Endothelial cell of umbilical vein (primary cell): ENCODE measurements around the gene SEC14L1. TPM values are rescaled to one million over a fixed set of nuclear protein-coding genes. Genes with fewer than 3 reads are reported as not detected.
A peak's percentile ranks its signal among the peaks of the same experiment; 100 is the strongest.

ENCODE experiments used
- BruUV-seq: library from RNA; stranded (reverse); fragments of 400-500 nt; replicated peaks from 2 replicates; lab custom pipeline; 2021; lab: Mats Ljungman, UMichigan
- CTCF ChIA-PET: fragments of 300-600, 350-600 bp; sonication (Branson Sonifier 250); formaldehyde crosslinking; loops from one replicate; lab custom pipeline; 2021; ENCODE audit warnings: antibody characterized with exemption, inconsistent platforms; lab: Charles Lee
- POLR2A ChIA-PET: fragments of 300-600, 350-600 bp; sonication (Branson Sonifier 250); formaldehyde crosslinking; loops from one replicate; lab custom pipeline; 2021; ENCODE audit warnings: antibody characterized with exemption, inconsistent platforms; lab: Charles Lee
- DNase-seq: peaks from one replicate; pipeline ENCODE4 v3.0.0-alpha.2; 2011; ENCODE audit warnings: low read depth, low spot score
- FAIRE-seq: peaks from 2 replicates; lab custom pipeline; 2011; peaks lifted over from hg19 to GRCh38; lab: Jason Lieb, UNC
- H2AFZ ChIP-seq: 2 replicates; pipeline ENCODE4 v1.6.0; 2012; ENCODE audit warnings: low read depth, low read length, control low read depth, inconsistent platforms
- H3K27ac ChIP-seq: 2 replicates; pipeline ENCODE4 v1.5.1; 2011; ENCODE audit warnings: low read depth, mild to moderate bottlenecking, control low read depth, low read length, moderate library complexity; ENCODE audit not compliant: insufficient read depth
- H3K27me3 ChIP-seq, 2 experiments: 2 replicates each; pipeline versions ENCODE4 v1.6.0 to v1.6.1; 2011; ENCODE audit warnings: low read length in 2 of 2, mixed read lengths in 1 of 2; ENCODE audit not compliant: control insufficient read depth in 2 of 2, insufficient read depth in 2 of 2
- H3K36me3 ChIP-seq, 2 experiments: 2 replicates in 1 of 2; 3 replicates in 1 of 2; pipeline ENCODE4 v1.5.1; 2011; ENCODE audit warnings: low read length in 2 of 2, mild to moderate bottlenecking in 1 of 2, moderate library complexity in 1 of 2; ENCODE audit not compliant: control insufficient read depth in 2 of 2, insufficient read depth in 2 of 2; ENCODE audit errors: extremely low read depth in 1 of 2
- H3K4me1 ChIP-seq: 3 replicates; pipeline ENCODE4 v1.5.1; 2011; ENCODE audit warnings: mild to moderate bottlenecking, low read length; ENCODE audit not compliant: control insufficient read depth, insufficient read depth; ENCODE audit errors: extremely low read depth
- H3K4me2 ChIP-seq: 2 replicates; pipeline ENCODE4 v1.6.1; 2011; ENCODE audit warnings: low read length, control low read depth, mixed read lengths; ENCODE audit not compliant: insufficient read depth
- H3K4me3 ChIP-seq, 3 experiments: fragments of 200-600 bp in 1 of 3; sonication (generic), shearing (Covaris generic) in 1 of 3; replicated peaks in 1 of 3; 2 replicates each; pipeline ENCODE4 v1.5.1; 2011 to 2016; ENCODE audit warnings: control low read depth in 3 of 3, low read length in 3 of 3, mild to moderate bottlenecking in 2 of 3, inconsistent platforms in 1 of 3, low read depth in 1 of 3, moderate library complexity in 1 of 3; ENCODE audit not compliant: insufficient read depth in 1 of 3
- H3K79me2 ChIP-seq: 2 replicates; pipeline ENCODE4 v1.6.0; 2012; ENCODE audit warnings: low read length, inconsistent platforms; ENCODE audit not compliant: control insufficient read depth, insufficient read depth
- H3K9ac ChIP-seq: replicated peaks from 2 replicates; pipeline ENCODE3; 2011; ENCODE audit warnings: low read length, control low read depth; ENCODE audit not compliant: insufficient read depth; ENCODE audit errors: extremely low read depth
- H3K9me1 ChIP-seq: replicated peaks from 3 replicates; pipeline ENCODE4 v1.6.0; 2011; ENCODE audit warnings: mild to moderate bottlenecking, low read length; ENCODE audit not compliant: control insufficient read depth, insufficient read depth; ENCODE audit errors: extremely low read depth
- H3K9me3 ChIP-seq: replicated peaks from 2 replicates; pipeline ENCODE4 v1.5.1; 2012; ENCODE audit warnings: low read length, inconsistent platforms; ENCODE audit not compliant: control insufficient read depth, insufficient read depth
- H4K20me1 ChIP-seq: replicated peaks from 2 replicates; pipeline ENCODE3; 2011; ENCODE audit warnings: mild to moderate bottlenecking, low read length; ENCODE audit not compliant: control insufficient read depth, insufficient read depth; ENCODE audit errors: extremely low read depth
- EZH2 ChIP-seq: IDR thresholded peaks from 2 replicates; pipeline ENCODE4 v1.6.1; 2012; ENCODE audit warnings: borderline replicate concordance, low read depth, mild to moderate bottlenecking, moderate library complexity, low read length, inconsistent platforms; ENCODE audit not compliant: severe bottlenecking
- FOS ChIP-seq: IDR thresholded peaks from 2 replicates; pipeline ENCODE4 v1.6.1; 2011; ENCODE audit warnings: mild to moderate bottlenecking, low read length, moderate library complexity, borderline replicate concordance; ENCODE audit not compliant: insufficient read depth
- GATA2 ChIP-seq: IDR thresholded peaks from 2 replicates; pipeline ENCODE4 v1.7.0; 2011; ENCODE audit warnings: low read depth, mild to moderate bottlenecking, moderate library complexity, mixed read lengths, low read length; ENCODE audit not compliant: insufficient read length, insufficient read depth
- JUN ChIP-seq: IDR thresholded peaks from 2 replicates; pipeline ENCODE4 v1.6.1; 2011; ENCODE audit warnings: borderline replicate concordance, low read depth; ENCODE audit not compliant: insufficient read length, insufficient read depth
- MYC ChIP-seq: IDR thresholded peaks from one replicate; pipeline ENCODE4 v1.6.1; 2011; ENCODE audit warnings: mild to moderate bottlenecking, low read depth, low read length
- POLR2A ChIP-seq: IDR thresholded peaks from 2 replicates; pipeline ENCODE4 v1.6.1; 2012; ENCODE audit warnings: low read depth, mild to moderate bottlenecking, control low read depth, low read length
- POLR2AphosphoS5 ChIP-seq: IDR thresholded peaks from 2 replicates; pipeline ENCODE4 v1.6.1; 2012; ENCODE audit warnings: low read depth, mild to moderate bottlenecking, control low read depth, low read length, moderate library complexity; ENCODE audit not compliant: insufficient read depth
- dilution Hi-C: fragments of 300-500 bp; cut with MboI; formaldehyde crosslinking; loops from one replicate; pipeline ENCODE4 v1.15.0; 2019; ENCODE audit warnings: low sequenced_read_pairs; ENCODE audit not compliant: extremely low pct_ligation_motif_present
- intact Hi-C: fragments of 100-400 bp; cut with micrococcal nuclease; formaldehyde crosslinking; loops from one replicate; pipeline ENCODE4 v1.10.0; 2022
- polyA plus RNA-seq, 4 experiments: library from polyadenylated mRNA; depleted of rRNA in 3 of 4; stranded (reverse) in 3 of 4; unstranded in 1 of 4; fragments of >200 nt; gene quantifications; 2 replicates each; pipeline versions ENCODE4 v1.2.1 to v1.2.3, GENCODE V29; 2011 to 2012; ENCODE audit warnings: missing spikeins in 1 of 4
- total RNA-seq: library from RNA; stranded (reverse); gene quantifications from 2 replicates; pipeline ENCODE4 v1.2.3, GENCODE V29; 2021
- TF ChIP-seq, protein P1 (sequence below), 2 donors: IDR thresholded peaks; 1 replicate in 1 of 2; 2 replicates in 1 of 2; pipeline ENCODE4 v1.5.1; 2011; ENCODE audit warnings: low read length in 2 of 2, mild to moderate bottlenecking in 2 of 2, moderate library complexity in 2 of 2, control low read depth in 1 of 2, inconsistent platforms in 1 of 2, low read depth in 1 of 2; ENCODE audit not compliant: insufficient read depth in 1 of 2; ENCODE audit errors: extremely low read depth in 1 of 2
- TF ChIP-seq, protein P2 (sequence below): IDR thresholded peaks from 2 replicates; pipeline ENCODE4 v1.6.1; 2011; ENCODE audit not compliant: insufficient read depth, insufficient read length

Gene SEC14L1
- total and polyA plus RNA-seq, 2 donors (not counting 3 experiments of a cell fraction or from before 2014, with no cell fraction given), result 215 to 631 TPM

DNA sequence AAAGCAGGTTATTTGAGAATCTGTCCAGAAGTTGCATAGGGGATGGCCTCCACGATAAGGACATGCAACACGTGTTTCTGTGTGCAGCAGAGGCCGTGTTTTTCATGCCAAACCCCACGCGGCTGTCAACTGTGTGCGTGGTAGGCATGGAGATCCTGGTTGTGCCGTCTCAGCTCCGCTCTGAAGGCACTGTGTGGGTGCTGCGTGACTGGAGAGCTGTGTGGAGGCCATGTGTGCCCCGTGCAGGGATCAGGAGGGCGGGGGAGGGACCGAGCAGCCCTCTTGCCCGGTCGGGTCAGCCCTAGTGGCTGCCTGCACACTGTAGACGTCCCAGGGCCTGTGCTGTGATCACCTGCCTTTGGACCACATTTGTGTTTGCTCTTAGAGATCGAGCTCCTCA is 74.5 kb downstream of the SEC14L1 start:
- no peaks in the 10 kb centered on the region for H3K9me3 ChIP-seq
- FAIRE-seq (no peak), DNase-seq (no peak)
- dilution Hi-C loops (no loop called here), intact Hi-C loops (no loop called here)
- H3K4me1 ChIP-seq, result no peaks in the 10 kb centered on the region
- BruUV-seq, result TSS peak; percentile 25
- ChIA-PET CTCF (interaction anchor here (1.1 to 1.6 kb wide), 2 partner anchors 19 to 127 kb away, joined by 4 to 6 read pairs; no protein-coding TSS in a partner anchor), POLR2A (no interaction called here)
- no peaks in the 10 kb centered on the region for H3K9me1 ChIP-seq
- H3K4me3 ChIP-seq, result no peak overlapping the region
- H3K9ac ChIP-seq, result no peak overlapping the region
- H3K4me2 ChIP-seq, result no peak overlapping the region
- peaks cover 49% of the 10 kb centered on the region for H3K79me2 ChIP-seq
- H4K20me1 ChIP-seq, result no peaks in the 10 kb centered on the region
- H2AFZ ChIP-seq, result no peak overlapping the region
- H3K27me3 ChIP-seq, result no peaks in the 10 kb centered on the region
- H3K27ac ChIP-seq, result no peak overlapping the region
- H3K36me3 ChIP-seq, result peaks cover 68 to 74% of the 10 kb centered on the region in 2 experiments
- no peak for TF ChIP-seq FOS
- TF ChIP-seq EZH2, result no peak
- TF ChIP-seq, protein P1, sequence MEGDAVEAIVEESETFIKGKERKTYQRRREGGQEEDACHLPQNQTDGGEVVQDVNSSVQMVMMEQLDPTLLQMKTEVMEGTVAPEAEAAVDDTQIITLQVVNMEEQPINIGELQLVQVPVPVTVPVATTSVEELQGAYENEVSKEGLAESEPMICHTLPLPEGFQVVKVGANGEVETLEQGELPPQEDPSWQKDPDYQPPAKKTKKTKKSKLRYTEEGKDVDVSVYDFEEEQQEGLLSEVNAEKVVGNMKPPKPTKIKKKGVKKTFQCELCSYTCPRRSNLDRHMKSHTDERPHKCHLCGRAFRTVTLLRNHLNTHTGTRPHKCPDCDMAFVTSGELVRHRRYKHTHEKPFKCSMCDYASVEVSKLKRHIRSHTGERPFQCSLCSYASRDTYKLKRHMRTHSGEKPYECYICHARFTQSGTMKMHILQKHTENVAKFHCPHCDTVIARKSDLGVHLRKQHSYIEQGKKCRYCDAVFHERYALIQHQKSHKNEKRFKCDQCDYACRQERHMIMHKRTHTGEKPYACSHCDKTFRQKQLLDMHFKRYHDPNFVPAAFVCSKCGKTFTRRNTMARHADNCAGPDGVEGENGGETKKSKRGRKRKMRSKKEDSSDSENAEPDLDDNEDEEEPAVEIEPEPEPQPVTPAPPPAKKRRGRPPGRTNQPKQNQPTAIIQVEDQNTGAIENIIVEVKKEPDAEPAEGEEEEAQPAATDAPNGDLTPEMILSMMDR (IDR thresholded peaks at IDR 0.05; ENCODE audit: extremely low read depth in 1 of 2, insufficient read depth in 1 of 2, low read depth in 1 of 2, low read length in 2 of 2), result no peak
- TF ChIP-seq GATA2, result no peak
- no peak for TF ChIP-seq JUN
- no peak for TF ChIP-seq POLR2AphosphoS5
- no peak for TF ChIP-seq MYC
- TF ChIP-seq POLR2A, result no peak
- TF ChIP-seq, protein P2, sequence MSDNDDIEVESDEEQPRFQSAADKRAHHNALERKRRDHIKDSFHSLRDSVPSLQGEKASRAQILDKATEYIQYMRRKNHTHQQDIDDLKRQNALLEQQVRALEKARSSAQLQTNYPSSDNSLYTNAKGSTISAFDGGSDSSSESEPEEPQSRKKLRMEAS, result no peak
